K562 (cell line): ENCODE data around the gene TAF12. TPM values are rescaled to one million over a fixed set of nuclear protein-coding genes. Genes with fewer than 3 reads are reported as not detected.
A peak's percentile ranks its signal among the peaks of the same experiment; 100 is the strongest.

ENCODE experiments used
- BRCA1 ChIP-seq, 2 experiments: fragments of 450-650 bp in 1 of 2; sonication (generic) in 1 of 2; formaldehyde crosslinking in 1 of 2; IDR thresholded peaks; 2 replicates each; pipeline versions ENCODE4 v1.5.0 to v1.6.1; 2017 to 2020; ENCODE audit warnings: mild to moderate bottlenecking in 1 of 2, missing genetic modification reagents in 1 of 2
- BRD9 ChIP-seq: fragments of 450-650 bp; IDR thresholded peaks from 2 replicates; pipeline ENCODE4 v1.6.1; 2018; ENCODE audit warnings: low read depth; ENCODE audit not compliant: partially characterized antibody
- FOXJ2 ChIP-seq: fragments of 200-800 bp; sonication (Bioruptor generic); IDR thresholded peaks from 2 replicates; pipeline ENCODE4 v1.6.1; 2016; ENCODE audit warnings: missing genetic modification characterization, missing compliant biosample characterization
- FUS ChIP-seq: fragments of 200-400 bp; formaldehyde crosslinking; optimal IDR thresholded peaks from 2 replicates; pipeline ENCODE3; 2017; ENCODE audit warnings: low read depth, low read length
- HDAC1 ChIP-seq, 2 experiments: fragments of 450-650 bp; IDR thresholded peaks; 2 replicates each; pipeline ENCODE4 v1.6.1; 2016 to 2017; ENCODE audit warnings: inconsistent platforms in 1 of 2, mild to moderate bottlenecking in 1 of 2, moderate library complexity in 1 of 2
- HDGF ChIP-seq: fragments of 450-650 bp; IDR thresholded peaks from 2 replicates; pipeline ENCODE4 v1.6.1; 2016
- KLF13 ChIP-seq: fragments of 450-650 bp; IDR thresholded peaks from 2 replicates; pipeline ENCODE4 v1.6.1; 2016; ENCODE audit warnings: missing genetic modification characterization, low read depth, mild to moderate bottlenecking, missing compliant biosample characterization, moderate library complexity, borderline replicate concordance
- MXI1 ChIP-seq: IDR thresholded peaks from 2 replicates; pipeline ENCODE4 v1.6.1; 2011; ENCODE audit warnings: low read depth, mild to moderate bottlenecking, improper control_type of control experiment, low read length
- NELFE ChIP-seq: IDR thresholded peaks from 2 replicates; pipeline ENCODE4 v1.6.1; 2011; ENCODE audit warnings: mild to moderate bottlenecking; ENCODE audit not compliant: insufficient read depth, insufficient read length
- RFX7 ChIP-seq: fragments of 250-450 bp; sonication (Bioruptor Pico); IDR thresholded peaks from 2 replicates; pipeline ENCODE4 v1.5.1; 2021; ENCODE audit warnings: mild to moderate bottlenecking
- SMAD4 ChIP-seq: fragments of 250-450 bp; sonication (Bioruptor Pico); conservative IDR thresholded peaks from 2 replicates; pipeline ENCODE4 v1.8.0; 2021; ENCODE audit warnings: inconsistent platforms, mild to moderate bottlenecking, moderate library complexity
- SMARCA4 ChIP-seq: fragments of 450-650 bp; IDR thresholded peaks from 2 replicates; pipeline ENCODE4 v1.6.1; 2016
- SMARCE1 ChIP-seq: fragments of 450-650 bp; IDR thresholded peaks from 2 replicates; pipeline ENCODE4 v1.7.1; 2016; ENCODE audit warnings: mild to moderate bottlenecking
- TBL1XR1 ChIP-seq, 2 experiments: IDR thresholded peaks; 2 replicates each; pipeline ENCODE4 v1.6.1; 2012; ENCODE audit warnings: improper control_type of control experiment in 2 of 2, low read length in 2 of 2, mild to moderate bottlenecking in 1 of 2
- TRIM28 ChIP-seq: fragments of 450-650 bp; IDR thresholded peaks from 2 replicates; pipeline ENCODE4 v1.6.1; 2017
- ZNF134 ChIP-seq: fragments of 250-450 bp; sonication (Bioruptor Pico); conservative IDR thresholded peaks from 2 replicates; pipeline ENCODE4 v1.4.0; 2020
- ZNF23 ChIP-seq: fragments of 250-450 bp; sonication (Bioruptor Pico); IDR thresholded peaks from 2 replicates; pipeline ENCODE4 v1.4.0; 2020; ENCODE audit warnings: mild to moderate bottlenecking
- ZNF384 ChIP-seq: IDR thresholded peaks from 2 replicates; pipeline ENCODE4 v1.6.1; 2012; ENCODE audit warnings: low read depth, low read length, improper control_type of control experiment
- ZNF644 ChIP-seq: fragments of 200-800 bp; sonication (Bioruptor generic); IDR thresholded peaks from 2 replicates; pipeline ENCODE4 v1.6.1; 2016; ENCODE audit warnings: low read depth, missing genetic modification characterization, missing compliant biosample characterization
- polyA plus RNA-seq, 8 experiments: library from polyadenylated mRNA; depleted of rRNA in 4 of 8; stranded (reverse) in 5 of 8; unstranded in 3 of 8; fragments of >200 nt; fragmentation: Nextera tagmentation in 2 of 8; fragmentation: Illumina TruSeq in 1 of 8; extraction: Ambion mirVana in 2 of 8; extraction: Trizol in 1 of 8; gene quantifications; 2 replicates each; pipeline versions ENCODE4 v1.2.1 to v1.2.3, GENCODE V29; 2011 to 2014; ENCODE audit warnings: inconsistent platforms in 1 of 8, missing spikeins in 1 of 8
- total RNA-seq, 7 experiments: library from RNA; depleted of rRNA in 6 of 7; stranded (reverse); fragments of >200 nt in 6 of 7; fragmentation: Illumina TruSeq in 2 of 7; extraction: Trizol in 2 of 7; gene quantifications; 2 replicates each; pipeline versions ENCODE4 v1.2.1 to v1.2.3, GENCODE V29; 2011 to 2021; ENCODE audit warnings: low replicate concordance in 1 of 7
- TF ChIP-seq, protein P1 (sequence below): fragments of 450-650 bp; IDR thresholded peaks from 2 replicates; pipeline ENCODE4 v1.6.1; 2016; ENCODE audit warnings: mild to moderate bottlenecking
- TF ChIP-seq, protein P2 (sequence below): sonication (generic); formaldehyde crosslinking; IDR thresholded peaks from 2 replicates; pipeline ENCODE4 v1.8.1; 2023; ENCODE audit warnings: mild to moderate bottlenecking, missing genetic modification reagents
- TF ChIP-seq, protein P3 (sequence below): sonication (generic); formaldehyde crosslinking; IDR thresholded peaks from 2 replicates; pipeline ENCODE4 v1.8.0; 2022; ENCODE audit warnings: missing genetic modification reagents, mild to moderate bottlenecking, borderline replicate concordance

Gene TAF12
- total and polyA plus RNA-seq, 9 of the 15 experiments (the other 6 are each of a cell fraction or from before 2014, with no cell fraction given) = 31.6 to 89.0 (median 50.5) TPM

DNA sequence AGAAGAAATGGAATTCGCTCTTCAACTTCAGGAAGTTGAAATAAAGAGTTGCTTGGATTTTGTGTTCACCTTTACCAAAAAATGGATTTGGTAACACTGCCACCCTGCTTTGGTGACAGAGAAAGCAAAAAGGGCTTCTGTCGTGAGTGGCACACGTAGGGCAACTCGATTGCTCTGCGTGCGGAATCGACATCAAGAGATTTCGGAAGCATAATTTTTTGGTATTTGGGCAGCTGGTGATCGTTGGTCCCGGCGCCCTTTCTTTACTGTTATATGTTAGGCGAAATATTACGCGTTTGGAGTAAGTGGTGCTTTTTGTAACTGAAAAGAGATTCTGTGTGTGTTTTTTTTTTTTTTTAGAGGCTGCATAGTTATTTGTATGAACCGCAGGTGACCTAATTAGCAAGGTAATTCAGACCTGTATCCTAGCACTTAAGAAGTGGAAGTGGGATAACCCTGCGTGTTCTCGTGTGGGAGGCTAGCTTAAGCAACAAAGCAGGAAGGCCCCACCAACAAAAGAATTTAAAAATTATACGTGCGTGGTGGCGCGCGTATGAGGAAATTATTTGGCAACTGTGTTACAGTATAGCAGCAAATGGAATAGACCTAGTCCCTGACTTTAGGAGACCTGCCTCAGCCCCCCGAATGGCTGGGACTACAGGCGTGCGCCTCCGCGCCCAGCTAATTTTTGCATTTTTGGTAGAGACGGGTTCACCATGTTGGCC, 5.8 kb upstream of the TAF12 start, which contains the start of gene RNU11 (continued):
- TF ChIP-seq, protein P1, sequence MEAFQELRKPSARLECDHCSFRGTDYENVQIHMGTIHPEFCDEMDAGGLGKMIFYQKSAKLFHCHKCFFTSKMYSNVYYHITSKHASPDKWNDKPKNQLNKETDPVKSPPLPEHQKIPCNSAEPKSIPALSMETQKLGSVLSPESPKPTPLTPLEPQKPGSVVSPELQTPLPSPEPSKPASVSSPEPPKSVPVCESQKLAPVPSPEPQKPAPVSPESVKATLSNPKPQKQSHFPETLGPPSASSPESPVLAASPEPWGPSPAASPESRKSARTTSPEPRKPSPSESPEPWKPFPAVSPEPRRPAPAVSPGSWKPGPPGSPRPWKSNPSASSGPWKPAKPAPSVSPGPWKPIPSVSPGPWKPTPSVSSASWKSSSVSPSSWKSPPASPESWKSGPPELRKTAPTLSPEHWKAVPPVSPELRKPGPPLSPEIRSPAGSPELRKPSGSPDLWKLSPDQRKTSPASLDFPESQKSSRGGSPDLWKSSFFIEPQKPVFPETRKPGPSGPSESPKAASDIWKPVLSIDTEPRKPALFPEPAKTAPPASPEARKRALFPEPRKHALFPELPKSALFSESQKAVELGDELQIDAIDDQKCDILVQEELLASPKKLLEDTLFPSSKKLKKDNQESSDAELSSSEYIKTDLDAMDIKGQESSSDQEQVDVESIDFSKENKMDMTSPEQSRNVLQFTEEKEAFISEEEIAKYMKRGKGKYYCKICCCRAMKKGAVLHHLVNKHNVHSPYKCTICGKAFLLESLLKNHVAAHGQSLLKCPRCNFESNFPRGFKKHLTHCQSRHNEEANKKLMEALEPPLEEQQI = peak; percentile 87
- TF ChIP-seq MXI1 (peak; percentile 98), SMAD4 (CRISPR knock-in tag) (peak; percentile 65), BRCA1 (IDR thresholded peaks at IDR 0.05) (no peak), BRCA1 (CRISPR knock-in tag; IDR thresholded peaks at IDR 0.05) (no peak), TBL1XR1 (IDR thresholded peaks at IDR 0.05; ENCODE audit: low read length in 2 of 2) (peak; percentile 95 to 100), ZNF384 (peak; percentile 98), RFX7 (CRISPR knock-in tag) (peak; percentile 98; the same call in 1 of the 2 replicates), ZNF134 (CRISPR knock-in tag) (peak; percentile 65; the same call in 1 of the 2 replicates), FOXJ2 (tag) (peak; percentile 88), TRIM28 (peak; percentile 74; the same call in 1 of the 2 replicates), ZNF644 (tag) (peak; percentile 60; the same call in 1 of the 2 replicates), SMARCA4 (peak; percentile 72), SMARCE1 (peak; percentile 71; the same call in 1 of the 2 replicates), HDGF (no peak), FUS (peak; percentile 98), HDAC1 (IDR thresholded peaks at IDR 0.05) (peak; percentile 74 to 85), KLF13 (peak; percentile 97), NELFE (peak; percentile 92), BRD9 (peak; percentile 96), ZNF23 (CRISPR knock-in tag) (peak; percentile 88)
- TF ChIP-seq, protein P2, sequence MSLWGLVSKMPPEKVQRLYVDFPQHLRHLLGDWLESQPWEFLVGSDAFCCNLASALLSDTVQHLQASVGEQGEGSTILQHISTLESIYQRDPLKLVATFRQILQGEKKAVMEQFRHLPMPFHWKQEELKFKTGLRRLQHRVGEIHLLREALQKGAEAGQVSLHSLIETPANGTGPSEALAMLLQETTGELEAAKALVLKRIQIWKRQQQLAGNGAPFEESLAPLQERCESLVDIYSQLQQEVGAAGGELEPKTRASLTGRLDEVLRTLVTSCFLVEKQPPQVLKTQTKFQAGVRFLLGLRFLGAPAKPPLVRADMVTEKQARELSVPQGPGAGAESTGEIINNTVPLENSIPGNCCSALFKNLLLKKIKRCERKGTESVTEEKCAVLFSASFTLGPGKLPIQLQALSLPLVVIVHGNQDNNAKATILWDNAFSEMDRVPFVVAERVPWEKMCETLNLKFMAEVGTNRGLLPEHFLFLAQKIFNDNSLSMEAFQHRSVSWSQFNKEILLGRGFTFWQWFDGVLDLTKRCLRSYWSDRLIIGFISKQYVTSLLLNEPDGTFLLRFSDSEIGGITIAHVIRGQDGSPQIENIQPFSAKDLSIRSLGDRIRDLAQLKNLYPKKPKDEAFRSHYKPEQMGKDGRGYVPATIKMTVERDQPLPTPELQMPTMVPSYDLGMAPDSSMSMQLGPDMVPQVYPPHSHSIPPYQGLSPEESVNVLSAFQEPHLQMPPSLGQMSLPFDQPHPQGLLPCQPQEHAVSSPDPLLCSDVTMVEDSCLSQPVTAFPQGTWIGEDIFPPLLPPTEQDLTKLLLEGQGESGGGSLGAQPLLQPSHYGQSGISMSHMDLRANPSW = peak; percentile 98
- TF ChIP-seq, protein P3, sequence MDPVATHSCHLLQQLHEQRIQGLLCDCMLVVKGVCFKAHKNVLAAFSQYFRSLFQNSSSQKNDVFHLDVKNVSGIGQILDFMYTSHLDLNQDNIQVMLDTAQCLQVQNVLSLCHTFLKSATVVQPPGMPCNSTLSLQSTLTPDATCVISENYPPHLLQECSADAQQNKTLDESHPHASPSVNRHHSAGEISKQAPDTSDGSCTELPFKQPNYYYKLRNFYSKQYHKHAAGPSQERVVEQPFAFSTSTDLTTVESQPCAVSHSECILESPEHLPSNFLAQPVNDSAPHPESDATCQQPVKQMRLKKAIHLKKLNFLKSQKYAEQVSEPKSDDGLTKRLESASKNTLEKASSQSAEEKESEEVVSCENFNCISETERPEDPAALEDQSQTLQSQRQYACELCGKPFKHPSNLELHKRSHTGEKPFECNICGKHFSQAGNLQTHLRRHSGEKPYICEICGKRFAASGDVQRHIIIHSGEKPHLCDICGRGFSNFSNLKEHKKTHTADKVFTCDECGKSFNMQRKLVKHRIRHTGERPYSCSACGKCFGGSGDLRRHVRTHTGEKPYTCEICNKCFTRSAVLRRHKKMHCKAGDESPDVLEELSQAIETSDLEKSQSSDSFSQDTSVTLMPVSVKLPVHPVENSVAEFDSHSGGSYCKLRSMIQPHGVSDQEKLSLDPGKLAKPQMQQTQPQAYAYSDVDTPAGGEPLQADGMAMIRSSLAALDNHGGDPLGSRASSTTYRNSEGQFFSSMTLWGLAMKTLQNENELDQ = no peak; the same call in none of the 2 replicates
